ENCODE results near the gene ARFRP1. TPM values are rescaled to one million over a fixed set of nuclear protein-coding genes. Genes with fewer than 3 reads are reported as not detected.

ARFRP1 gene
- total RNA-seq, 1 donor = 25.7 TPM

DNA sequence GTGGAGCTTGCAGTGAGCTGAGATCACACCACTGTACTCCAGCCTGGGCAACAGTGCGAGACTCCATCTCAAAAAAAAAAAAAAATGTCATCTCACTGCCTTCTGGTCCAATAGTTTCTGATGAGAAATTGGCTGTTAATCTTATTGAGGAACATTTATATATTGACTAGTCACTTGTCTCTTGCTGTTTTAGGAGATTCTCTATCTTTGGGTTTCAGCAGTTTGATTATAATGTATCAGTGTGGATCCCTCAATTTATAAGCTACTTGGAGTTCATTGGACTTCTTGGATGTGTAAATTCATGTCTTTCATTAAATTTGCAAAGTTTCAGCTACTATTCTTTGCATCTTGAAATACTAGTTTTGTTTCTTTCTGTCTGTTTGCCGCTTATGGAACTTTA, 11.2 kb upstream of the ARFRP1 start:
- no peak overlapping the region for H3K4me3 ChIP-seq (ENCODE audit: low read depth, low read length)
- TF ChIP-seq, protein P1, sequence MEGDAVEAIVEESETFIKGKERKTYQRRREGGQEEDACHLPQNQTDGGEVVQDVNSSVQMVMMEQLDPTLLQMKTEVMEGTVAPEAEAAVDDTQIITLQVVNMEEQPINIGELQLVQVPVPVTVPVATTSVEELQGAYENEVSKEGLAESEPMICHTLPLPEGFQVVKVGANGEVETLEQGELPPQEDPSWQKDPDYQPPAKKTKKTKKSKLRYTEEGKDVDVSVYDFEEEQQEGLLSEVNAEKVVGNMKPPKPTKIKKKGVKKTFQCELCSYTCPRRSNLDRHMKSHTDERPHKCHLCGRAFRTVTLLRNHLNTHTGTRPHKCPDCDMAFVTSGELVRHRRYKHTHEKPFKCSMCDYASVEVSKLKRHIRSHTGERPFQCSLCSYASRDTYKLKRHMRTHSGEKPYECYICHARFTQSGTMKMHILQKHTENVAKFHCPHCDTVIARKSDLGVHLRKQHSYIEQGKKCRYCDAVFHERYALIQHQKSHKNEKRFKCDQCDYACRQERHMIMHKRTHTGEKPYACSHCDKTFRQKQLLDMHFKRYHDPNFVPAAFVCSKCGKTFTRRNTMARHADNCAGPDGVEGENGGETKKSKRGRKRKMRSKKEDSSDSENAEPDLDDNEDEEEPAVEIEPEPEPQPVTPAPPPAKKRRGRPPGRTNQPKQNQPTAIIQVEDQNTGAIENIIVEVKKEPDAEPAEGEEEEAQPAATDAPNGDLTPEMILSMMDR (IDR thresholded peaks at IDR 0.05; ENCODE audit: insufficient read depth, low read length) = no peak
- DNase-seq (ENCODE audit: low read depth) = no peak

DNA sequence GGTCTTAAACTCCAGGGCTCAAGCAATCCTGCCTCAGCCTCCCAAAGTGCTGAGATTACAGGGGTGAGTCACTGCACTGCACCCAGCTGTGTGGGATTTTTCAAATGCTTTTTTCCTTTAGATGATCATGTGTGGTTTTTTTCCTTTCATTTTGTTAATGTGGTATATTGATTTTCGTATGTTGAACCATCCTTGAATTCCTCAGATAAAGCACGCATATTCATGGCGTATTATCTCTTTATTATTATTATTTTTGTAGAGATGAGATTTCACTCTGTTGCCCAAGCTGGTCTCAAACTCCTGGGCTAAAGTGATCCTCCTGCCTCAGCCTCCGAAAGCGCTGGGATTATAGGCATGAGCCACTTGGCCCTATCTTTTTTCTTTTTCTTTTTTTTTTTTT, 7.1 kb upstream of the ARFRP1 start:
- TF ChIP-seq, protein P1 (IDR thresholded peaks at IDR 0.05; ENCODE audit: insufficient read depth, low read length) = no peak
- DNase-seq (ENCODE audit: low read depth) = no peak
- H3K4me3 ChIP-seq (ENCODE audit: low read depth, low read length) = no peak overlapping the region

DNA sequence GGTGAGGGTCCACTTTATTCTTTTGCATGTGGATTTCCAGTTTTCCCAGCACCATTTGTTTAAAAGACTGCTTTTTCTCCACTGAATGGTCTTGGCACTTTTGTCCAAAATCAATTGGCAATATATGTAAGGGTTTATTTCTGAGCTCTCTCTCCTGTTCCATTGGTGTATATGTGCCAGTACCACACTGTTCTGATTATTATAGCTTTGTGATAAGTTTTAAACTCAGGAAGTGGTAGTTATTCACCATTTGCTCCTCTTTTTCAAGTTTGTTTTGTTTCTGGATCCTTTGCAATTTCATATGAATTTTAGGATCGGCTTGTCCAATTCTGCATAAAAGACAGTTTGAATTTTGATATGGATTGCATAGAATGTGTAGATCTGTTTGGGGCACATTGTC, 4.4 kb upstream of the ARFRP1 start:
- DNase-seq (ENCODE audit: low read depth) = no peak
- no peak overlapping the region for H3K4me3 ChIP-seq (ENCODE audit: low read depth, low read length)
- TF ChIP-seq, protein P1 (IDR thresholded peaks at IDR 0.05; ENCODE audit: insufficient read depth, low read length) = no peak

DNA sequence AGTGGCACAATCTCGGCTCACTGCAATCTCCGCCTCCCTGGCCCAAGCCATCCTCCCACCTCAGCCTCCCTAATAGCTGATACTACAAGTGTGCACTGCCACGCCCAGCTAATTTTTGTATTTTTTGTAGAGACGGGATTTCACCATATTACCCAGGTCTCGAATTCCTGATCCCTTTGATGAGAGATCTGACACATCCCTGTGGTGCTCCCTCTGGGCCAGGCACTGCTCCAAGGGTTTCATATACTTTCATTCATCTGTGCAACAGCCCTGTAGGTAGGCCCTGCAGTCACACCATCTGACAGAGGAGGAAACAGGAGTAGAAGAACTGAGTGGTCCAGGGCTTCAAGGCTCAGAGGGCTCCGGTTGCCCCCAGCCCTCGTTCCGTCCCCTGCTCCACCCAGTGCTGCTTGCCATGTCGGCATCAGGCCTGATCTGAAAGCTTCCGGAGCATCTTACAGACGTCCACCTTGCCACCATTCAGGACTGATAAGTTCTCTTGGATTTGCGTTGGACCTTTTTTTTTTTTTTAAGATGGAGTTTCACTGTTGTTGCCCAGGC, 3.4 kb upstream of the ARFRP1 start:
- no peak overlapping the region for H3K4me3 ChIP-seq (ENCODE audit: low read depth, low read length)
- DNase-seq (ENCODE audit: low read depth) = no peak
- TF ChIP-seq, protein P1 (IDR thresholded peaks at IDR 0.05; ENCODE audit: insufficient read depth, low read length) = no peak

DNA sequence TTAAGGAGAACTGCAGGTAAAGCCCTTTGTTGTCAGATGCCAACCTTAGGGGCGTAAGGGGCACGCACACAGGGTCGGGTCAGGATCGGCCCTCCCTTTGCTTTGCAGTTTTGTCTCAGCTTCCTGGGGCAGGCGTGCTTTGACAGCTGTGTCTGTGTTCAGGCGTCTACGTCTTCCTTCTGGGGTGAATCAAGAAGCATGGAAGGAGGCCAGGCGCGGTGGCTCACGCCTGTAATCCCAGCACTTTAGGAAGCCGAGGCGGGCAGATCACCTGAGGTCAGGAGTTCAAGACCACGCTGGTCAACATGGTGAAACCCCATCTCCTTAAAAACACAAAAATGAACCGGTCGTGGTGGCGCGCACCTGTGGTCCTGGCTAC, 1.4 kb upstream of the ARFRP1 start:
- no peak for DNase-seq (ENCODE audit: low read depth)
- H3K4me3 ChIP-seq (ENCODE audit: low read depth, low read length) = peak overlapping the region; percentile 84
- TF ChIP-seq, protein P1 (IDR thresholded peaks at IDR 0.05; ENCODE audit: insufficient read depth, low read length) = no peak

DNA sequence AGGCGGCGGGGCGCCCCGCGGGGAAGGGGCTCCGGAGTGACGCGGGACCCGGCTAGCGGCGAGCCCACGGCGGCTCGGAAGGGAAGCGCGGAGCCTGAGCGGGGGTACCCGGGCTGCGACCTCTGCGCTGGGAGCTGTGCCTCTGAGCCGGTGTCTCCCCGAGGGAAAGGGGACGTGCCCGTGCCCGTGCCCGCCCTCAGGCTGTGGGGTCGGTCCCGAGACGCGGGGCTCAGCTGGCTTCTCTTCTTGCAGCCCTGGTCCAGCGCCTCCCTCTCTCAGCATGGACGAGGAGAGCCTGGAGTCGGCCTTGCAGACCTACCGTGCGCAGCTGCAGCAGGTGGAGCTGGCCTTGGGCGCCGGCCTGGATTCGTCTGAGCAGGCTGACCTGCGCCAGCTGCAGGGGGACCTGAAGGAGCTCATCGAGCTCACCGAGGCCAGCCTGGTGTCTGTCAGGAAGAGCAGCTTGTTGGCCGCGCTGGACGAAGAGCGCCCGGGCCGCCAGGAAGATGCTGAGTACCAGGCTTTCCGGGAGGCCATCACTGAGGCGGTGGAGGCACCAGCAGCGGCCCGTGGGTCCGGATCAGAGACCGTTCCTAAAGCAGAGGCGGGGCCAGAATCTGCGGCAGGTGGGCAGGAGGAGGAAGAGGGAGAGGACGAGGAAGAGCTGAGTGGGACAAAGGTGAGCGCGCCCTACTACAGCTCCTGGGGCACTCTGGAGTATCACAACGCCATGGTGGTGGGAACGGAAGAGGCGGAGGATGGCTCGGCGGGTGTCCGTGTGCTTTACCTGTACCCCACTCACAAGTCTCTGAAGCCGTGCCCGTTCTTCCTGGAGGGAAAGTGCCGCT, 749 bp upstream of the ARFRP1 start:
- no peak for DNase-seq (ENCODE audit: low read depth)
- peak overlapping the region; percentile 84 for H3K4me3 ChIP-seq (ENCODE audit: low read depth, low read length)
- TF ChIP-seq, protein P1 (IDR thresholded peaks at IDR 0.05; ENCODE audit: insufficient read depth, low read length) = no peak
